ENCODE measurements around the gene GRK2. TPM values are rescaled to one million over a fixed set of nuclear protein-coding genes. Genes with fewer than 3 reads are reported as not detected.

GRK2 gene
- polyA plus RNA-seq, 1 donor from 2014 or later, result 47.3 TPM

DNA sequence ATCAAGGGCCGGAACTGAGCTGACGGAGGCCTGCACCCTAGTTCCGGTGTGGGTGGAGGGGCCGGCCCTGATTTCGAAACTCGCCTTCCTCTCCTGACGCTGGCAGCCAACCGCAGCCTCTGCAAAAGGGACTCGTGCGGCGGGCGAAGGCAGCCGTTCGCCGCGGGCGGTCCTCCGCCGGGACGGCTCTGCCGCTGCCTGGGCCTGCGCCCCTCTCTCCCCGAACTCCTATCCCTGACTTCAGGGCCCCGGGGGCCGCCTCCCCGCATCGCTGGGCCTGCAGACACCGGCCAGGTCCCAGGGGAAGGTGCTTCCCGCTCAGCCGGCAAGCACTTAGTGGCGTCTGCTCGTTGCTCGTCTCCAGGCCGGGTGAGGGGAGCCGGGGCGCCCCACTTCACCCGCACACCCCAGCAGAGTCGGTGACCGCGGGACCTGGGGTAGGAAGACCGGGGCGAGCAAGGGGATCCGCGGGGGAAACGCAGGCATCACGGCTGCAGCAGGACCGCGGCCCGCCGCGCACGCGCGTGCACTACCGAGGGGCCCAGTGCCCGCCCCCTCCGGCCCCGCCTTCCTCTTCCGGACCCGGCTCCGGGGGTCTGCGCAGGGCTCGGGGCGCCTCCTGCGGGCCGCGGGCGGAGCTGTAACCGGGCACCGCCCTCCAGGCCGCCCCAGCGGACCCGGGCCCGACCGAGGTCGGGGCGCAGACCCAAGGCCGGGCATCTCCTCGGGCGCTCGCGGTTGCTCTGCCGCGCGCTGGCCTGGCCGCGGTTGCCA is 22.4 kb downstream of the GRK2 start:
- H3K36me3 ChIP-seq (ENCODE audit: insufficient read depth, low read length), result no peaks in the 10 kb centered on the region
- H3K4me2 ChIP-seq (ENCODE audit: low read length), result peak overlapping the region; percentile 72
- H2AFZ ChIP-seq (ENCODE audit: low read depth, low read length), result peak overlapping the region; percentile 88

DNA sequence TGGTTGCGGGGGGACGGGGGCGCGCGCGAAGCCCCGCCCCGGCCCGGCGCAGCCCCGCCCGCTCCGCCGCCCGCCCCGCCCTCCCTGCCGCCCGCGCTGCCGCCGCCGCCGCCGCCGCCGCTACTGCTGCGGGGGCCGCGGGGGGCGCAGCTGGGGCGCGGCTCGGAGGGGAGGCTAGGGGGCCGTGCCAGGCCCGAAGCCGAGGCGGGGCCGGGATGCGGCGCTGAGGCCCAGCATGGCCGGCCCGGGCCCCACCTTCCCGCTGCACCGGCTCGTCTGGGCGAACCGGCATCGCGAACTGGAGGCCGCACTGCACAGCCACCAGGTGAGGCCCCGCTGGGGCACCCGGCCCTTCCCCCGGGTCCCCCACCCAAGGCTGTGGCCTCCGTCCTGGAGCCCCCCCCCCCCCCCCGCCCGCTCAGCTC is 23.0 kb downstream of the GRK2 start, which contains the start of gene ANKRD13D:
Gene ANKRD13D, plus strand, starts transcription at position 78 of the 425 bp plus-strand sequence. Its CDS starts 158 bp downstream, at position 236.
- Histone ChIP-seq H3K9ac (ENCODE audit: low read length) (peak within 1 kb of the TSS; percentile 93), H3K9me2 (ENCODE audit: insufficient read depth, low read length) (no peaks in the 10 kb centered on the region), H3K36me3 (ENCODE audit: insufficient read depth, low read length) (no peaks in the 10 kb centered on the region), H3K79me2 (replicated peaks; ENCODE audit: insufficient read depth, low read length) (peaks cover 6% of the 10 kb centered on the region), H2AFZ (ENCODE audit: low read depth, low read length) (peak within 1 kb of the TSS; percentile 88), H4K20me1 (ENCODE audit: insufficient read depth) (no peaks in the 10 kb centered on the region), H3K4me2 (ENCODE audit: low read length) (peak within 1 kb of the TSS; percentile 79), H3K4me3 (ENCODE audit: low read length) (peak within 1 kb of the TSS; percentile 88), H3F3A (ENCODE audit: insufficient read depth, low read length, poor library complexity, severe bottlenecking) (peaks cover 7% of the 10 kb centered on the region), H3K27me3 (ENCODE audit: insufficient read depth, low read depth, low read length) (no peaks in the 10 kb centered on the region), H3K27ac (ENCODE audit: low read length) (peak within 1 kb of the TSS; percentile 92), H3K9me3 (ENCODE audit: low read length) (no peaks in the 10 kb centered on the region)
- TF ChIP-seq, protein P1, sequence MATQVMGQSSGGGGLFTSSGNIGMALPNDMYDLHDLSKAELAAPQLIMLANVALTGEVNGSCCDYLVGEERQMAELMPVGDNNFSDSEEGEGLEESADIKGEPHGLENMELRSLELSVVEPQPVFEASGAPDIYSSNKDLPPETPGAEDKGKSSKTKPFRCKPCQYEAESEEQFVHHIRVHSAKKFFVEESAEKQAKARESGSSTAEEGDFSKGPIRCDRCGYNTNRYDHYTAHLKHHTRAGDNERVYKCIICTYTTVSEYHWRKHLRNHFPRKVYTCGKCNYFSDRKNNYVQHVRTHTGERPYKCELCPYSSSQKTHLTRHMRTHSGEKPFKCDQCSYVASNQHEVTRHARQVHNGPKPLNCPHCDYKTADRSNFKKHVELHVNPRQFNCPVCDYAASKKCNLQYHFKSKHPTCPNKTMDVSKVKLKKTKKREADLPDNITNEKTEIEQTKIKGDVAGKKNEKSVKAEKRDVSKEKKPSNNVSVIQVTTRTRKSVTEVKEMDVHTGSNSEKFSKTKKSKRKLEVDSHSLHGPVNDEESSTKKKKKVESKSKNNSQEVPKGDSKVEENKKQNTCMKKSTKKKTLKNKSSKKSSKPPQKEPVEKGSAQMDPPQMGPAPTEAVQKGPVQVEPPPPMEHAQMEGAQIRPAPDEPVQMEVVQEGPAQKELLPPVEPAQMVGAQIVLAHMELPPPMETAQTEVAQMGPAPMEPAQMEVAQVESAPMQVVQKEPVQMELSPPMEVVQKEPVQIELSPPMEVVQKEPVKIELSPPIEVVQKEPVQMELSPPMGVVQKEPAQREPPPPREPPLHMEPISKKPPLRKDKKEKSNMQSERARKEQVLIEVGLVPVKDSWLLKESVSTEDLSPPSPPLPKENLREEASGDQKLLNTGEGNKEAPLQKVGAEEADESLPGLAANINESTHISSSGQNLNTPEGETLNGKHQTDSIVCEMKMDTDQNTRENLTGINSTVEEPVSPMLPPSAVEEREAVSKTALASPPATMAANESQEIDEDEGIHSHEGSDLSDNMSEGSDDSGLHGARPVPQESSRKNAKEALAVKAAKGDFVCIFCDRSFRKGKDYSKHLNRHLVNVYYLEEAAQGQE (IDR thresholded peaks at IDR 0.05; ENCODE audit: borderline replicate concordance), result no peak
- TF ChIP-seq TAF1 (IDR thresholded peaks at IDR 0.05; ENCODE audit: low read depth) (no peak), RAD21 (conservative IDR thresholded peaks at IDR 0.05) (no peak), POLR2AphosphoS5 (IDR thresholded peaks at IDR 0.05) (peak; percentile 43)

More for the DNA sequence above, 22.4 kb downstream of the GRK2 start:
- H3K27me3 ChIP-seq (ENCODE audit: insufficient read depth, low read depth, low read length), result no peaks in the 10 kb centered on the region
- TF ChIP-seq RAD21 (conservative IDR thresholded peaks at IDR 0.05), result peak; percentile 68
- TF ChIP-seq, protein P1 (IDR thresholded peaks at IDR 0.05; ENCODE audit: borderline replicate concordance), result peak; percentile 48
- TF ChIP-seq EZH2 (IDR thresholded peaks at IDR 0.05; ENCODE audit: borderline replicate concordance, insufficient read depth, low read length, poor library complexity, severe bottlenecking), result no peak
- TF ChIP-seq POLR2AphosphoS5 (IDR thresholded peaks at IDR 0.05), result peak; percentile 88
- peak; percentile 73 for TF ChIP-seq MXI1 (conservative IDR thresholded peaks at IDR 0.05; ENCODE audit: poor library complexity, severe bottlenecking)
- TF ChIP-seq, protein P2, sequence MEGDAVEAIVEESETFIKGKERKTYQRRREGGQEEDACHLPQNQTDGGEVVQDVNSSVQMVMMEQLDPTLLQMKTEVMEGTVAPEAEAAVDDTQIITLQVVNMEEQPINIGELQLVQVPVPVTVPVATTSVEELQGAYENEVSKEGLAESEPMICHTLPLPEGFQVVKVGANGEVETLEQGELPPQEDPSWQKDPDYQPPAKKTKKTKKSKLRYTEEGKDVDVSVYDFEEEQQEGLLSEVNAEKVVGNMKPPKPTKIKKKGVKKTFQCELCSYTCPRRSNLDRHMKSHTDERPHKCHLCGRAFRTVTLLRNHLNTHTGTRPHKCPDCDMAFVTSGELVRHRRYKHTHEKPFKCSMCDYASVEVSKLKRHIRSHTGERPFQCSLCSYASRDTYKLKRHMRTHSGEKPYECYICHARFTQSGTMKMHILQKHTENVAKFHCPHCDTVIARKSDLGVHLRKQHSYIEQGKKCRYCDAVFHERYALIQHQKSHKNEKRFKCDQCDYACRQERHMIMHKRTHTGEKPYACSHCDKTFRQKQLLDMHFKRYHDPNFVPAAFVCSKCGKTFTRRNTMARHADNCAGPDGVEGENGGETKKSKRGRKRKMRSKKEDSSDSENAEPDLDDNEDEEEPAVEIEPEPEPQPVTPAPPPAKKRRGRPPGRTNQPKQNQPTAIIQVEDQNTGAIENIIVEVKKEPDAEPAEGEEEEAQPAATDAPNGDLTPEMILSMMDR (IDR thresholded peaks at IDR 0.05; ENCODE audit: poor library complexity, severe bottlenecking), result peak; percentile 82
- TF ChIP-seq TAF1 (IDR thresholded peaks at IDR 0.05; ENCODE audit: low read depth), result peak; percentile 53
- peak; percentile 40 for TF ChIP-seq EP300 (conservative IDR thresholded peaks at IDR 0.05; ENCODE audit: poor library complexity, severe bottlenecking)
- peak; percentile 73 for TF ChIP-seq SMC3 (conservative IDR thresholded peaks at IDR 0.05; ENCODE audit: poor library complexity)
- peak overlapping the region; percentile 88 for H3K4me3 ChIP-seq (ENCODE audit: low read length)
- H3K9ac ChIP-seq (ENCODE audit: low read length), result peak overlapping the region; percentile 93
- peaks cover 6% of the 10 kb centered on the region for H3K79me2 ChIP-seq (replicated peaks; ENCODE audit: insufficient read depth, low read length)
- H3K9me2 ChIP-seq (ENCODE audit: insufficient read depth, low read length), result no peaks in the 10 kb centered on the region
- peak overlapping the region; percentile 92 for H3K27ac ChIP-seq (ENCODE audit: low read length)
- no peaks in the 10 kb centered on the region for H3K9me3 ChIP-seq (ENCODE audit: low read length)
- no peaks in the 10 kb centered on the region for H4K20me1 ChIP-seq (ENCODE audit: insufficient read depth)
- H3F3A ChIP-seq (ENCODE audit: insufficient read depth, low read length, poor library complexity, severe bottlenecking), result peaks cover 7% of the 10 kb centered on the region

Measured in neural cell (in vitro differentiated cells).